DMS153 treated with DMSO at 0.1 percent for 48 hours (cell line): ENCODE results near the gene RARG.
"Not testable (repeated sequence)": the region's sequence is repeated elsewhere in the genome, so short reads cannot be mapped to it uniquely, and the experiment has no call there.

ENCODE experiments used
- DNase-seq: peaks from one replicate; lab custom pipeline; 2025; ENCODE audit not compliant: unreplicated experiment; lab: John Stamatoyannopoulos, UW

The RARG gene

GRCh38 chr12:53173085-53173715 lies 58.8 kb downstream of the RARG start:
- no peak for DNase-seq

DNA sequence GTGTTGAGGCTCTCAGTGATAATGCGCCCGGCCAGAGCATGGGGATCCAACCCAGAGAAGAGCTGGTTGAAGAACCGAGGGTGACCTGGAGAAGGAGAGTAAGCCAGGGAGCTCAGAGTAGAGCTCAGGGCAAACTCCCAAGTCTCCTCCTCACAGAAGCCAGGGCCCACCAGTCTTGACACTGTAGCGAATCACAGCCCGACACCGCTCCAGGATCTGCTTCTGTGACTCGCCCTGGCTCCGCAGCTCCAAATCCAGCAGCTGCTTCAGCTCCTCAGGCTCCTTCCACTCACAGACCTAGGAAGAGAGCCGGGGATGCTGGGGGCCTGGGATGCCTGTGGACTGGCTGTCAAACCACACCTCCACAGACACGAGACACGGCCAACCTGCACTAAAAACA lies 59.7 kb downstream of the RARG start:
- no peak for DNase-seq

DNA sequence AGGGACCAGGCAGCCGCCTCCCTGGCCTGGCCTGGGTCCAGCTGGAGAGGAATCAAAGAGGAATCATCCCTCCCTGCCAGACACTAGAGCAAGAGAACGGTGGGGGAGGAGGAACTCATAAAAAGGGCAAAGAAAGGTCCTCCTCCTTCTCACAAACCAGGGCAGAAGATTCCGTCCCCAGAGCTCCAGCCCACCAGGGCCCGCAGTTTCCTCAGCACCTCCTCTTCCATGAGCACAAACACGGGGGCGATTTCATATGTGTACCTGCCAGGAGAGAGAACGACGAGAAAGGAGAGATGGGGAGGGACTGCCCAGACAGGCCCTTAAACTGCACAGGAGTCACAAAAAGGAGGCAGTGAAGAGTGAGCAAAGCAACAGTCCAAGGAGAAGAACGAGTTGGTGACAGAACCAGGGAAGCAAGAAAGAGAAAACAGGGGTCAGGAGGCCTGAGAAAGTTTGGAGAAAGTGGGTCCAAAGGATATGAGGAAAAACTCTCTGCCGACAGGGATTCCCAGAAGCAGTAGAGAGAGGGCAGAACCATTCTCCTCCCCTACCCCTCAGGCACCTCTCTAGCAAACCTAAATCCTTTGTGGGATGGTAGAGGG lies 60.2 kb downstream of the RARG start:
- DNase-seq: peak; percentile 19

- no peak for DNase-seq
These were observed 60.9 kb downstream of the RARG start for GRCh38 chr12:53170876-53171724.

- no peak for DNase-seq
These were observed 61.8 kb downstream of the RARG start for GRCh38 chr12:53170215-53170614.

DNA sequence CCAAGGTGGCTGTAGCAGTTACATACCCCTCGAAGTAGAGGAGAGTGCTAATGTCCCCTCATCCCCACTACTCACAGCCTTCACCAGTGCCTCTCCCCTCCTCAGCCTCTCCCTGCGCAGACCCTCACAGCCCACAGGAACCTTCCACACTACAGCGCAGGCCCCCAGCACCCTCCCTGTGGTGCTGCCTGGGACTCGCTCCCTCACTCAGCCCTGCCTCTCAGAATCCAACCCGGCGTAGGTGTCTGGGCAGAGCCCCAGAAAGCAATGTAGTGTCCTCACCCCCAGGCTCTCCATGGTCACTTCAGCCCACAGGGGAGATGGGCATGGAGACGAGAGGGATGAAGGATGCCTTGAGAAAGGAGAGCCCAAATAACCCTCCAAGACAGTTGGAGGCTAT lies 62.4 kb downstream of the RARG start:
- DNase-seq: no peak

DNA sequence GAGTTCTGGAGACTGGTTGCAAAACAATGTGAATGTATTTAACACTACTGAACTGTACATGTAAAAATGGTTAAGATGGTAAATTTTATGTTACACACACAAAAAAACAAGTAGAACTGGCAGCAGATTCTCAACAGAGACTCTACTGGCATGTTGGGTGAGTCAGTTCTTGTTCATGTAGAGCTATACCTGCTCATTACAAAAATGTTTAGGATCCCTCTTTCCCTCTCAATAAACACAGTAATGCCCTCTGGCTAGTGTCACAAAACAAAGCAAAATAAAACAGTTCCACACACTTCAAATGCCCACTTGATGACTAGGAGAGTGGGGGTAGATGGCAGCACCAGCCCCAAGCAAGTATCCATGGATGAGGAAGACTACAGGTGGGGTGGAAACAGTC lies 65.2 kb downstream of the RARG start:
- no peak for DNase-seq

GRCh38 chr12:53163008-53163407 lies 69.0 kb downstream of the RARG start:
- DNase-seq: not testable (repeated sequence)

DNA sequence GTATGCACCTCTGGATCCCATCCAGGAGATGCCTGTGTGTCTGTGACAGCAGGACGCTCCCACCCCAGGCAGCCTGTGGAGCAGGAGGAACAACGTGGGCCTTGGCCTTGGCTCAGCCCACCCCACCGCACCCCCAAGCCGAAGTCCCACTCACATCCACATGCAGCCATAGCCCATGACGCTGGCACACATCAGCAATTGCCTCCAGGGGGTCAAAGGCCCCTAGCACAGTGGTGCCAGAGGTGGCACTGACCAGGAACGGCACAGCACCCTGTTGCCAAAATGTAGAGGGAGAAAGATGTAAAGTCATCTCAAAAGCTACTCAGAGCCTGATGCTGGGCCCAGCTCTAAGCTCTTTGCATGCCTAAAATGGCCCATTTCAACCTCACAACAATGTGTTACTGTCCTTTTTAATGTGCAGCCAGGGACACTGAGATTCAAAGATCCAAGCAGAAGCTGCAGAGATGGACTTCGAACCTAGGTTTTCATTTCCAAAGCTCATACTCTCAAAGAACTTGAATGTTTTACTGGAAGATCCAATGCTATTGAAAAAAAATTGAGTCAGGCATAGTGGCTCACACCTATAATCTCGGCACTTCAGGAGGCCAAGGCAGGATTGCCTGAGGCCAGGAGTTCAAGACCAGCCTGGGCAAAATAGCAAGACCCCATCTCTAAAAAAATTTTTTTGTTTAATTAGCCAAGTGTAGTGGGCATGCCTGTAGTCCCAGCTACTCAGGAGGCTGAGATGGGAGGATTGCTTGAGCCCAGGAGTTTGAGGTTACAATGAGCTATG lies 70.7 kb downstream of the RARG start:
- DNase-seq: no peak

- DNase-seq: no peak
These were observed 71.3 kb downstream of the RARG start for GRCh38 chr12:53160673-53161072.
